ENCODE results near the gene WRAP73. TPM values are rescaled to one million over a fixed set of nuclear protein-coding genes. Genes with fewer than 3 reads are reported as not detected.

WRAP73 gene
- total RNA-seq, 3 donors from 2014 or later: 19.2 to 26.3 (median 21.0) TPM

DNA sequence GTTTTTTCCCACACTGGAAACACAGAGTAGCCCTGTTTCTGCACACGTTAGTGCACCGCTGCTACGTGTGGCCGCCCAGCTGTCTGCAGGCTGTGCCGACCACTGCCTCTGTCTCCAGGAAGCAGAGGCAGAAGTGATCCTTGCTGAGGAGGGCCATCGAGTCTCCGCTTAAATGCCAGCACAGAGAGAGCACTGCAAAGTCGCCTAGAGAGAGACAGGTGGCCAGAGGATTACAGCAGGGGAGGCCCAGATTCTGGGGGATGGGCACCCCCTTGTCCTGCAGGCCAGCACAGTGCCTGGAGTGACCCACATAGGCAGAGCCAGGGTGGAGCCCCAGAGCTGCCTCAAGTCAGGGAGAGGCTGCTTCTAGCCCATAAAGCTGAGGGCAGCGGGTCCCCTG lies 19.0 kb downstream of the WRAP73 start:
- peak in 1 of 3 donors; percentile 18 for DNase-seq
- intact Hi-C loops (cut with DNase I, micrococcal nuclease): no loop called here
- H3K4me3 ChIP-seq: no peak overlapping the region
- peaks cover 14% of the 10 kb centered on the region for H3K36me3 ChIP-seq (ENCODE audit: low read depth)
- H3K4me1 ChIP-seq (ENCODE audit: low read depth): peaks cover 2% of the 10 kb centered on the region
- ATAC-seq: no peak
- no peaks in the 10 kb centered on the region for H3K9me3 ChIP-seq
- TF ChIP-seq, protein P1, sequence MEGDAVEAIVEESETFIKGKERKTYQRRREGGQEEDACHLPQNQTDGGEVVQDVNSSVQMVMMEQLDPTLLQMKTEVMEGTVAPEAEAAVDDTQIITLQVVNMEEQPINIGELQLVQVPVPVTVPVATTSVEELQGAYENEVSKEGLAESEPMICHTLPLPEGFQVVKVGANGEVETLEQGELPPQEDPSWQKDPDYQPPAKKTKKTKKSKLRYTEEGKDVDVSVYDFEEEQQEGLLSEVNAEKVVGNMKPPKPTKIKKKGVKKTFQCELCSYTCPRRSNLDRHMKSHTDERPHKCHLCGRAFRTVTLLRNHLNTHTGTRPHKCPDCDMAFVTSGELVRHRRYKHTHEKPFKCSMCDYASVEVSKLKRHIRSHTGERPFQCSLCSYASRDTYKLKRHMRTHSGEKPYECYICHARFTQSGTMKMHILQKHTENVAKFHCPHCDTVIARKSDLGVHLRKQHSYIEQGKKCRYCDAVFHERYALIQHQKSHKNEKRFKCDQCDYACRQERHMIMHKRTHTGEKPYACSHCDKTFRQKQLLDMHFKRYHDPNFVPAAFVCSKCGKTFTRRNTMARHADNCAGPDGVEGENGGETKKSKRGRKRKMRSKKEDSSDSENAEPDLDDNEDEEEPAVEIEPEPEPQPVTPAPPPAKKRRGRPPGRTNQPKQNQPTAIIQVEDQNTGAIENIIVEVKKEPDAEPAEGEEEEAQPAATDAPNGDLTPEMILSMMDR (IDR thresholded peaks at IDR 0.05): no peak

DNA sequence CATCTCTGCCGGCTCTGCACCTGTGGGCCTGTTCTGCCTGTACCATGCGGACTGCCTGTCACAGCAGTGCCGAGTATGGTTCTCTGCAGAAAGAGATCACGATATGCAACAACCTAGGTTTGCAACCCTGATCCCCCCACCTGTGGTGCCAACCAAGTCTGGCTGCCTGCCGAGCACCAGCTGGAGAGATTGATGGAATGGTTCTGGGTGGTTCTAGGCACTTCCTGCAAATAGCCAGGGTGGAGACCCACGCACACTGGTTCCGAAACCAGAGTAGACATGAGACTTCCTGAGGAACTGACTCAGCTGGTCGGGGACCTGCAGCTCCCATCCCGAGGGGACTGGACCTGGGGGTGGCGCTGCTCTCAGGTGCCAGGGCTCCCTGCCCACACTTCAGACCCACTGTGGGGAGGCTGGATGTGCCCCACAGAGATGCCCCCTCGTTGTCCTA lies 19.7 kb downstream of the WRAP73 start:
- no peak for ATAC-seq
- H3K36me3 ChIP-seq (ENCODE audit: low read depth): peaks cover 14% of the 10 kb centered on the region
- intact Hi-C loops (cut with DNase I, micrococcal nuclease): no loop called here

DNA sequence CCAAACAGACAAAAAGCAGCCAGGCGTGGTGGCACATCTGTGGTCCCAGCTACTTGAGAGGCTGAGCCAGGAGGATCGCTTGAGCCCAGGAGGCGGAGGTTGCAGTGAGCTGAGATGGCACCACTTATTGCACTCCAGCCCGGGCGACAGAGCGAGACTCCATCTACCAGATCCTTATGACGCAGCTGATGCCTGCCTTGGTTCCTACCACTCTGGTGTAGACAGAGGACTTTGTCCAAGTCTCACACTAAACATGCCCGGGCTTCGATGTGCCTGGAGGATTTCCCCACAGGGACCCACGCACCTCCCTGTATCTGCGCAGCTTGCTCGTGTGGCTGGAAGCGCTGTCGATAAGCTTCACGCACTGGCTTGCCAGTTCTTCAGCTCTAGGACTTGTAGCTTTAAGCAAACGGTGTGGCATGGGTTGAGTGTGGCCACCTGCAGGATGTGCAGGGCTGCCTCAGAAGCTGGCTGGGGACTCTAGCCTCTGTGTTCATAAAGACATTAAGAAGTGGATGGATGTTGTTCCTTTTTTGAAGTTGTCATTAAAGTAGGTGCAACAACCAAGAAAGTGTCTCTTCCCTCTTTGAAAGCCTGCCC lies 20.2 kb downstream of the WRAP73 start:
- no peak for ATAC-seq
- Histone ChIP-seq H3K9me3 (no peaks in the 10 kb centered on the region), H3K36me3 (ENCODE audit: low read depth) (peaks cover 14% of the 10 kb centered on the region), H3K4me1 (ENCODE audit: low read depth) (peaks cover 6% of the 10 kb centered on the region), H3K4me3 (no peak overlapping the region)
- TF ChIP-seq, protein P1 (IDR thresholded peaks at IDR 0.05): no peak
- peak in 1 of 3 donors; percentile 22 for DNase-seq
- intact Hi-C loops (cut with DNase I, micrococcal nuclease): no loop called here

More for the DNA sequence above, 19.7 kb downstream of the WRAP73 start:
- Histone ChIP-seq H3K9me3 (no peaks in the 10 kb centered on the region), H3K4me1 (ENCODE audit: low read depth) (peaks cover 6% of the 10 kb centered on the region), H3K4me3 (no peak overlapping the region)
- DNase-seq: peak in 1 of 3 donors; percentile 35
- TF ChIP-seq, protein P1 (IDR thresholded peaks at IDR 0.05): no peak

DNA sequence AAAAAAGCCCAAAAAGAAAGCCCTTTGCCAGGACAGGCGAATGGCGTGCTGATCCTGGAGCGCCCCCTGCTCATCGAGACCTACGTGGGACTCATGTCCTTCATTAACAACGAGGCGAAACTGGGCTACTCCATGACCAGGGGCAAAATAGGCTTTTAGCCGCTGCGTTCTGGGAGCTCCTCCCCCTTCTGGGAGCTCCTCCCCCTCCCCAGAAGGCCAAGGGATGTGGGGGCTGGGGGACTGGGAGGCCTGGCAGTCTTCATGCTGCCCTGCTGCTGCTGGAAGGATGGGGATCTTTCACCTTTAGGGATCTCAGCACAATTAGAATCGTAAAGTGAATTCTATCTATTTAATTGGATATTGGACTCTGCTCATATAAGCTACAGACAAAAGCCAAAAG lies 21.5 kb downstream of the WRAP73 start:
- DNase-seq: peak in 1 of 3 donors; percentile 11
- TF ChIP-seq, protein P1 (IDR thresholded peaks at IDR 0.05): no peak
- no peak for ATAC-seq
- Histone ChIP-seq H3K9me3 (no peaks in the 10 kb centered on the region), H3K4me3 (no peak overlapping the region), H3K4me1 (ENCODE audit: low read depth) (peaks cover 12% of the 10 kb centered on the region), H3K36me3 (ENCODE audit: low read depth) (peaks cover 9% of the 10 kb centered on the region)
- intact Hi-C loops (cut with DNase I, micrococcal nuclease): no loop called here

DNA sequence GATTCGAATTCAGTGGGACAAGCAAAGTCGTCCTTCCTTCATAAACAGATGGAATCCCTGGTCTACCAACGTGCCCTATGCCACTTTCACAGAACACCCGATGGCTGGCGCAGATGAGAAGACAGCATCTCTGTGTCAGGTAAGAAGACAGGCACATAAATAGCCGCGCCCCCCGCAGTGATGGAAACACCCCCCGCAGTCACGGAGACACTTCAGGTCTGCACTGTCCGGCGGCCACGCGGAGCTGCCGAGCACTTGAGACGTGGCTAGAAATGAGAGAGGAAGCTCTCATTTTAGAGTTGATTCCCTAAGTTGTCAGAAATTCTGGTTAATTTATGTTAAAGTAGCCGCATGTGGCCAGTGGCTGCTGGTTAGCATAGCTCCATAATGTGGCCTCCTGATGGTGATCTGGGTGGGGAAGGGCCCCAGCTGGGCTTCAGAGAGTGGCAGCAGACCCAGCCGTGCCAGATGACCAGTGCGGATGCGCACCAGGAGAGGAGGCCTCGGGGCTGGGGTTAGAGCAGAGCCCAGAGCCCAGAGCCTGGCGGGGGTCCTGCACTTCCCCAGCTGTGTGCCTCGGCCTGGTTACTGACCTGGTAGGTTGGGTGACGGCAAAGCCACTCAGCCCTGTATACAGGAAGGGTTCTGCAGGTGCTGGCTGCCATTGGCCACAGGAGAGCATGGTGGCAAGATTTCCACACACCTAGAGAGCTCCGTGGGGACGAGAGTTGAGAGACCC lies 22.2 kb downstream of the WRAP73 start:
- Histone ChIP-seq H3K36me3 (ENCODE audit: low read depth) (peaks cover 9% of the 10 kb centered on the region), H3K4me3 (no peak overlapping the region), H3K9me3 (no peaks in the 10 kb centered on the region), H3K4me1 (ENCODE audit: low read depth) (peaks cover 20% of the 10 kb centered on the region)
- ATAC-seq (no peak), DNase-seq (peak in 1 of 3 donors; percentile 52)
- intact Hi-C loops (cut with DNase I, micrococcal nuclease): no loop called here
- TF ChIP-seq, protein P1 (IDR thresholded peaks at IDR 0.05): no peak
